HG03342 (cell line): ENCODE data around the gene VEZF1.
A peak's percentile ranks its signal among the peaks of the same experiment; 100 is the strongest.

Experiments used
- ATAC-seq: cut with Tn5 transposase; IDR thresholded peaks from one replicate; pipeline ENCODE4 v1.9.1; 2021; ENCODE audit warnings: mild to moderate bottlenecking, moderate library complexity; ENCODE audit not compliant: unreplicated experiment

Gene VEZF1

DNA sequence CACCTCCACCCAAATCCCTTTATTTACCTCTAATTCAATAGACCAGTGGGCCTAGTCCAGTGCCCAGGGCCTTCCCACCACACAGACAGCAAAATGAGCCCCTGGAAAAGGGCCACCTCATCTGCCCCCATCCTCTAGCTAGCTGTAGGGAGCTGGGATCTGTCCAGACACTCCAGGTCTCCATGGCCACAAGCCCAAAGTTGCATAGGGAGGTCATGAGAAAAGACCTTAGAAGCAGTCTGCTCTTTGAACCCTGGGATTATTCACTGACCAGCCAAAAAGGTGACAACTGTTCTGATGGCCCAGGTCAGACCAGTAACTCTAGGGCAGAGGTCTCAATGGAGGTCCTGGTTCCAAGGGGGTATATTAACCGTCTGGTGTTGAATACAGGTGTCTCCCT is 34.8 kb downstream of the VEZF1 start:
- ATAC-seq = no peak

DNA sequence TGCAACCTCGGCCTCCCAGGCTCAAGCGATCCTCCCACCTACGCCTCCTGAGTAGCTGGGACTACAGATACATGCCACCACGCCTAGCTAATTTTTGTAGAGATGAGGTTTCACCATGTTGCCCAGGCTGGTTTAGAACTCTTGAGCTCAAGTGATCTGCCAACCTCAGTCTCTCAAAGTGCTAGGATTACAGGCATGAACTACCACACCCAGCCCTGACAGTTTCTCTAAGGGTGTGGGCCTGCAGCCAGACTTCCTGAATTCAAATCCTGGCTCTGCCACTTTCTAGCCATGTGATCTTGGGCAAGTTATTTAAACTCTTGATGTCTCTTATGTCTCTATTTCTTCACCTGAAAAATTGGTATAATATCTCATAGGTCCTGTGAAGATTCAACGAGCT is 38.4 kb downstream of the VEZF1 start:
- no peak for ATAC-seq

DNA sequence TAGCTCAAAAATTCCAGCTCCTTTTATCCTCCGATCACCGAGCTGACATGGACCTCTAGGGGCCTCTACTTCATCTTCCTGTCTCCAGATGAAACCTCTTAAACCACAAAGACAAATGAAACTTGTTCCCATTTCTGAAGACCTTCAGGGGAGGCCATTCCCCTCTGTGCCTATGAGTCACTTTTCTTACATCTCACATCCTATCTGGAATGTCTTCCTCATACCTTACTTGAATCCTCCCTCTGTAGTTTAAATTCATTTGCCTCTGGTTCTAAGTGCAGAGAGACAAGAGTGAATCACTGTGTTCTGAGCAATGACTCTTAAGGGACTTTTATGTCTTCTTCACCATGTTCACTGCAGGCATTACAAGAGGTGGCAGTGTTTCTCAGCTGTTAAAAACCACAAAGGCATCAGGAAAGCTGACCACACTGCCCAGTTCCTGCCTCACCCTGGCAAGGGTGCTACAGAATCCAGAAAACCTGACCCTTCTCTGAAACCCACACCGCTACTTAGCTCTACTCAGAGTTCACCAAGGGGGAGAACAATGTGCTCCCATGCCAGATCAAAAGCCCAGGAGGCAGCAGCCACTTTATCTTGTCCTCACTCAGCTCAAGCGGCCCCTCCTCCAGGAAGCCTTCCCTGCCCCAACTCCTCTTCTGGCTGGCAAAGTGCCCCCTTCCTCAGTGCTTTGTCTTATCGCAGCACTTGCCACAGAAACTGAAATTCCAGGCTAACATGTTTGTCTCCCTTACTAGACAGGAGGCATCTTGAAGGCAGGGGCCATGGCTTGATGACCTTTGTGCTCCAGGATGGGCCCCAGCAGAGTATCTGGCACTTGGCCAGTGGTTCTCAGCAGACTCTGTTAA is 39.3 kb downstream of the VEZF1 start:
- no peak for ATAC-seq

DNA sequence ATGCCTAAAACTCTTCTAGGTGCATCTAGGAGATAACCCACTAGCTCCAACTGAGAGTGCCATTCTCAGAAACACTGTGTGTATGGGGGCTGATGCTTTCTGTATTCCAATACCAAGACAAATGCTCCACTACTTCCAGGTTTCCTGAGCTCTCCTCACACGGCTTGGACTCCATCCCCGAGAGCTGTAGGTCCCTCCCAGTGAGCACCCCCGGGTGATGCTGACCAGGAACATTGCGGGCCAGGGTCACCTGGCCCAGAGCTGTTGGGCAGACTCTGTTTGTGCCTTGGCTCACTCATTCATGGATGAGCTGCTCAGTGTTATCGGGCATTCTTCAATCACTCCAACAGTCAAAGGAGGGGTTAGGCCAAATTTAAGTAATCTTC is 39.9 kb downstream of the VEZF1 start:
- no peak for ATAC-seq

DNA sequence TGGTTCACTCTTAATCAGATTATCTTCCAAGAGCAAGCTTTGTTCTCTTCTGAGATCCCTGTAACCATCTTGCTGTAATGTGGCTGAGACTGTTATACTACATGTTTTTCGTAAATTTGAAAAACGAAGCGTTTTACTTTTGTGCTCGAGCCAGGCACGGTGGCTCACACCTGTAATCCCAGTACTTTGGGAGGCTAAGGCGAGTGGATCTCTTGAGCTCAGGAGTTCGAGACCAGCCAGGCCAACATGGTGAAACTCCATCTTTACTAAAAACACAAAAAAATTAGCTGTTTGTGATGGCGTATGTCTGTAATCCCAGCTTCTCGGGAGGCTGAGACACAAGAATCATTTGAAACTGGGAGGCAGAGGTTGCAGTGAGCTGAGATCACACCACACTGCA is 40.7 kb downstream of the VEZF1 start:
- no peak for ATAC-seq

DNA sequence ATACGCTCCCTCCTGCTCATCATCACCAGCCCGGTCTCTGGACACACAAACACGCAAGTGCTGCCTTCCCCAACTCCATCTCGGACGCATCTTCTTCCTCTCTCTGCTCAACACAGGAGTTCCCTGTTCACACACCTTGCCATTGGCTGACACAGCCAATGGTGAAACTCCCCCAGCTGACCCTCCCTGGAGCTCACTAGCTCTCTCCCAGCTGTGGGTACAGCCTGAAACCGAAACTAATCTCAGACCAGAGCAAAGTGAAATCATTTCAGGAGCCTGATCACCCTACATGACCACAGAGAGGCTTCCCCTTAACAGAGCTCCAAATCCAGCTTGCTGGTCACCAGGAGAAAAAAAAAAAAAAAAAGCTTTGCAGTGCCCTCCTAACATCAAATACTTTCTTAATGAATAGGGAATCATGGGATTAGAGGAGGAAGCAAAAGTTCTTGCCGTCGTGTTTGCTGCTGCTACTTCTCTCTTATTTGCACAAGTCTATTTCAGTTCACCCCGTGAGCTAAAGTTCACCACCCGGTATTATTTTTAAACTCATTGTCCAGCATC is 41.2 kb downstream of the VEZF1 start:
- ATAC-seq = peak; percentile 91

DNA sequence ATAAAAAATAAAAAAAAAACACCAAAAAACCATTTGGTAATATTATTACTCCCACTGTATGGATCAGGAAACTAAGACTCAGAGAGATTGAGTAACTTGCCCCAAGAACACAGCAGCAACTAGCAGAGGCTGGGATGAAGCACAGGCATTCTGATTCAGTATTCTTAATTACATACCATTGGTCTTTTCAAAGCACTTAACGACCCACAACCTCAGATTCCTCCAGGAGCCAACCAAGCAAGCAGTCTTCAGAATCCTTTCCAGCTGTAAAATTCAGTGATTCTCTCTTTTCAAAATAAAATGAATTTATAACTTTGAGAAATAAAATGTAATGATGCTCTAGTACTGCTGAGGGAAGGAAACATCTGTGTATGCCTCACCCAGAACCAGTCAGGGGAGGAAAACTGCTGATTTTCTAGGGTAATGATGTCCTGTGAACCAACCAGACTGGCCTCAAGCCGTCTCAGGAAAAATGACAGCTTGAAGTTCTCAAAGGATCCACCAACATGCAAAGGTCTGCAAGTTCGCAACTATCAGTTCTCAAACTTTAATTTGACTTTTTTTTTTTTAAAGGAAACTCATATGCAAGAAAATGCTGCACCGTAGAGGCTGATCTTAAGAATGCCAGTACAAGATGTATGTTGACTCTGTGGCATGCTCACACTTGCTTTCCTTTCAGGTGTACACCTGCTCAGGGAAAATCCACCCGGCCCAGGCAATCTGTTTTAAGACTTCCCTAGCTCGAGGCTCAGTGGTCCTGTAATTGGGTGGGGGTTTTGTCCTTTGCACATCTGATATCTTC is 41.9 kb downstream of the VEZF1 start:
- peak; percentile 11 for ATAC-seq

DNA sequence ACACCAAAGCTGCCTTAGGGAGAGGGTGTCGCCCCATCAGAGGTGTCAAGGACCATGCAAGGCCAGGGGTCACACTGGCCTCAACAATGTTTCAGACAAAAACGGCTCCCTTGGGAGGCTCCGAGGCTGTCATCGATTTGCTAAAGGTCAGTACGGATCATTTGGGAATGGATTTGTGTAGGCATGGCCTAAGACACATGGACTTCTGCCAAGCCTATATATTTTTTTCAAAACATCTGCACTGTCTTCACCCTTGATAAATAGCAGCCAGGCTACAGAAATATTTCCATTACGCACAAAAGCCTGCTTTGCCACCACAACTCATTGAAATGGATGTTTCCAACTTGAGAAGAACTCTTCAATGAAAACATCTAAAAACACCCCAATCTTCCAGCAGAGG is 43.1 kb downstream of the VEZF1 start:
- no peak for ATAC-seq

DNA sequence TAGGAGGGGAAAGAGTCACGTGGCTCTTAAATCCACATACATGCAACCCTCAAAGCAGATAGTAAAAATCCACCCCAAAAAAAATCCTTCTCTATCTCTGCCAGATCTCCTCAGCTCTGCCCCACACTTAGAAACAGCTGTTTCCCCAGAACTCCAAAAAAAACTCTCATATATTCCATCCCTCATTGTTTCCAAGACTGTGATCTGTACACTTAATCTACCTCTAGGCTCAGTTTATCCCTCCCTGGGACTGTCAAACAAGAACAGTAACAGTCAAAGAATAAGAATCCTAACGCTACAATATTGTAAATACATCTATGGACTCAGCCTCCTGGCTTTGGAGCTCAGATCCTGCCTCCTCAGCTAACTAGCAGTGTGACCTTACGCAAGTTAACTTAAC is 44.4 kb downstream of the VEZF1 start:
- no peak for ATAC-seq

DNA sequence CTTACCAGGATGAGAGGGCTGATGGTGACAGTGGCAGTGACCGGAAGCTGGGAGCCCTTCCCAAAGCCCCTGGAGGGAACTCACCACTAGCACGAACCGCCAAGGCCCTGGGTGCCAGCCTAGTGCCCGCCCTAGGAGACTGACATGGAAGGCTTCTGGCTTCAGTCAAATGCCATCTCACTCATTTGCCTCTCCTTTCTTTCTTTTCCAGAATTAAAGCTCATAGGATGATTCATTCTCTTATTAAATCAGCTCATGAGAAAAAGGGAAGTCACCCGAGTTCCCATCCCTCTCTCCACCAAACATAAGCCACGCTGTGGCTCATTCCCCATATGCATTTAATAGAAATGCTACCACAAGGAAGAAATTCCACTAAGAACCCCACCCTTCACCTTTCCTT is 44.9 kb downstream of the VEZF1 start:
- ATAC-seq = no peak

DNA sequence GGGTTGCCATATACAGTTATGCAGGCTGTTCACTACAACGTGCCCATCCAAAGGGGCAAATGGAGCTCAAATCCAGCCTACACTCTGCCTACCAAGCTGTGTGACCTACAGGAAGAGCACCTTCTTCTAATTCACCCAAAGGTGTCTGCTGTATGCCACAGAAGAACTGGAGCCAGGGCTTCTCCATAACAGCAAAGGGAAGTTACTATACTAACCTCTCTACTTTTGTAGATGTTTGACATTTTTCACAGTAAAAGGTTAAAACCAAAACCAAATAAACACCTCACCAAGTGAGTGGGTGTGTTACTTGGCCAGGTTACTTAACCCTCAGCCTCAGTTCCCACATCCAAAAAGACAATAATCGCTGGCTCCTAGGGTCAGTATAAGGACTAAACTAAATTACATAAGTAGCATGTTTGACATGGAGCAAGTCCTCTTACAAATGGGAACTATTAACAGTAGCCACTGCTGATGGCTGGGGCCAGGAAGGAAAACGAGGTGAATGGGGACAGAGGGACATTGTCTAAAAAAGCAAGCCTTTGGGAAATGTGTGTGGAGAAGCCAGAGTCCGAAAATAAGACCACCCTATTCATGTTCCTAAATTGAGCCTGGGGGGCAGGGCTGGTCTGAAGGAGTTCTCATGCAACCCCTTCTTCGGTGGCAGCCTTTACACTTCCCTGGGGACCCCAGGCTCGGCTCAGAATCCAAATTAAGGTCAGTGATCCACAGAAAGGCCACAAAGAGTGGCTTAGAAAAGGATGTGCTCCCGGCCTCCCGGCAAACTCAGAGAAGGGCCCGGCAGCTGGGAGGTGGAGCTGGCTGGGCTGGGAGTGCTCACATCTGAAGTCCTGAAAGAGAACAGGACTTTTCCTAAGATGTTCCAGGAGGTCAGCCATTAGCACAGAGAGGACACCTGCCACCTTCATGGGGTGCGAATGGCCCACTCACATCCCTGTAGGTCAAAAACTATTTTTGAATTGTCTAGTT is 46.4 kb downstream of the VEZF1 start:
- no peak for ATAC-seq

DNA sequence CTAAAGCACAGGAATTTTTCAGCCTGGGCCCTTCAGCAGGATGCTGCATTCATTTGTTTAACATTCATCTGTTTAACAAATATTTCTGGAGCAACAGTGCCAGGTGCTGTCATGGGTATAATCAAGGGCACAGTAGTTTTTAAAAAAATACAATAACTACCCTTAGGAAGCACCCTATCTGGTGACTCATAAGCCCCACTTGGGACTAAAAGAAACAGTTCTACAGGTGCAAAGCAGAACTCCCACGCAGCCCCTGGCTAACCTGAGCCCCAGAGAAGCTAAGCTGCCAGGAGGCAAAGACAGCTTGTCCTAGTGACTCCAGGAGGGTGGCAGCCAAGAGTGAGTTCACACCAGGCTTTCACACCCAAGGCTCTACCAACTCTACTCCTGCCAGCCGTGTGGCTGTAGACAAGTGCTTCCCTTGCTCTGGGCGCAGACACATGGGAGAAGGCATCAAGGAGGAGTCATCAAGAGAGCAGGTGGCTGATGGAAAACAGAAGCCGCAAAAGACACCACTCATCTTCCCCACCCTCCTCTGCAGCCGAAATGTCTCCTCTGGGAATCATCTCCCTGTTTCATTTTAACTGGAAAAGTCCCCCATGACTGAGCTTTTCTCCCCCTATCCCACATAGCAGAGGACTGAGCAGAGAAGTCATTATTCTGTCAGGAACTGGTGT is 47.3 kb downstream of the VEZF1 start:
- no peak for ATAC-seq

DNA sequence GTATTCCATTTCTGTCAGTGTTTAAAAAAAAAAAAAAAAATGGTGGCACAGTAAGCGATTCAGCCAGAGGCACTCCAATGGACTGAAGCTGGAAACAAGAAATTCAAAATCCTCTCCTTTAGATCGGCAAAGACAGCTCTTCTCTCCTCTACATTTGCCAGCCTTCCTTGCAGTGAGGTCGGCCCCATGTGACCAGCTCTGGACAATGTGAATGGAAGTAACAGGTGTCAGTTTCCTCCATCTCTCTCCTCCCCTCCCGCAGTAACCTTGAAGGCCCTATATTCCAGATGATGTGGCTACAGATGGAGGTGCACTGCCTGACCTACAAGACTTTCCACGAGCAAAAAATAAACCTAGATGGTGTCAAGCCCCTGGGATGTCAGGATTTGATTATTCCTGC is 47.8 kb downstream of the VEZF1 start:
- ATAC-seq = no peak

DNA sequence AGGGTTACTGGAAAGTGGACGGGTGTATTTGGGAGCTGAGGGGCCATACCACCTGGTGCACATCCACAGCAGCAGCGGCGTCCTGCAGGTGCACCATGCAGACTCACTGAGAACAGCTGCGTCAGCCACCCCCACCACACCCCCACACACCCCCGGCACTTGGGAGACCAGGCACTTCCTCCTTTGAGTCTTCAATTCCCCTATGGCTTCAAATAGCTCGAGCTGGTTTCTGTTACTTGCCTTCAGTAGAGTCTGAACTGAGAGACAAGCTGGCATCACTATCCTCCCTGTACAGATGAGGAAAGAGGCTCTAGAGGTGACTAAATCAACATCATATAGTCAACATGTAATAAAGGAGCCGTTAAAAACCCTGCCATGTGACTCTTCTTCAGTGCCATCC is 48.3 kb downstream of the VEZF1 start:
- peak; percentile 71 for ATAC-seq

DNA sequence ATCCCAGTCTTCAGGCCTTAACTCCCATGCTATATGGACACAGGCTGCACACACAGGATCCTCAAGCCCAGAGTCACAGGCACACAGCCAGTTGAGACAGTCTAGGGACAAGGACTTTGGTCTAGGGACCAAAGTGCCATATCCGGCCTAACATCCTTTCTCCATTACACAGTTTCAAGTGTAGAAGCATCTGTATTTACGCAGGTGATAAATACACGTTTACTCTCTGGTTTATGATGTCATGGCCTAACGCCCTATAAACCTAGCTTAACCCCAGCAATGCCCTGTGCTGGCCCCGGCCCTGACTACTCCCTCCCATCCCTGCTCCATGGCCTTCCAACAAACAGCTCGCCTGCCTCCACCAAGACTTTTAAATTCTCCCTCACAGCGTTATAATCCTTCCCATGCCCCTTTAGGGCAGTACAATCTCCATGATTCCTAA is 50.0 kb downstream of the VEZF1 start:
- ATAC-seq = no peak

DNA sequence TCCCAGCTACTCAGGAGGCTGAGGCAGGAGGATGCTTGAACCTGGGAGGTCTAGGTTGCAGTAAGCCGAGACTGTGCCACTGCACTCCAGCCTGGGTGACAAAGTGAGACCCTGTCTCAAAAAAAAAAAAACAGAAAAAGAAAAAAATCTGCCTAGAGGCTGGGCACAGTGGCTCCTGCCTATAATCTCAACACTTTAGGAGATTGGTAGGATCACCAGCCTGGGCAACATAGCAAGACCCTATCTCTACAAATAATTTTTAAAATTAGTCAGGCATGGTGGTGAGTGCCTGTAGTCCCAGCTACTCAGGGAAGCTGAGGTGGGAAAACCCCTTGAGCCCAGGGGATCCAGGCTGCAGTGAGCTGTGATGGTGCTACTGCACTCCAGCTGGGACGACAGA is 50.6 kb downstream of the VEZF1 start:
- ATAC-seq = no peak

DNA sequence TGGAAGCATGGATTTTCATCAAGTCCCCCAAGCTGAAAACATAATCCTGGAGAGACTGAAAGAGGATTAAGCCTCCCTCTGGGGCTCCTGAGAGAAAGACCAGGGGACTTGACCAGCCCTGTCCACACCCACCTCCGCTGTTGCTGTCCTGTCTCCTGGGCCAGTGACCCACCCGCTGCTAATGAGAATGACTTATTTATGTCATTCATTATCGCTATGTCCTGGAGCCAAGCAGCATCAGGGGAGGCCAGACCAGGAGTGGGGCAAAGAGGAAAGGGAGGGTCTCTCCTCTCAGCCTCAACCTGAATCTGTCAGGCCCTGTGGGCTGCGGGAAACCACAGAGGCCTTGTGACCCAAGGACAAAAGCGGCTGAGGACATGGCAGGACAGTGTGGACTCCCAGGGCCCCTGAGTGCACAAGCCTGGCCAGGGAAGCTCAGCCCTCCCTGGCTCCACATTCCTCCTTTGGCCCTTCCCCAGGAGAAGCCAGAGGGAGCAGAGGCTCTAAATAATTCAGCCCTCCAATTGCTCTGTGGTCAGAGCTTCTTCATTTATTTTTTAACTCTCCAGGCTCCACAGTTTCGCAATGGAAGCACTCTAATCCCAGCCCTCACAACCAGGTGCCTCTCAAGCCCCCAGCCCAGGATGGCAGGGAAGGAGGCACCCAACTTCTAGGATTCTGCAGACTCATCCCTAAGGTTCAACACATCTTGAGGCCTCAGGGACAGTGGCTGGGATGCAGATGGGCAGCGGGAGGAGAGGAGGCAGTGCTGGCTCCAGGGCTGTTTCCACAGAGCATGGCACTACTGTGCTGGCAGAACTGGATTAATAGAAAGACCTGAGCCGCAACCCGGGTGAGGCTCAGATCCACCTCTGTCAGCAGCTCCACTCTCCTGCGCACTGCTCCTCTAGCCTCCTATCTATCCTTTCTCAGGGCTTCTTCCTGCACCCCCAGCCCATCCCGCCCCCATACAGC is 51.9 kb downstream of the VEZF1 start:
- ATAC-seq = no peak

DNA sequence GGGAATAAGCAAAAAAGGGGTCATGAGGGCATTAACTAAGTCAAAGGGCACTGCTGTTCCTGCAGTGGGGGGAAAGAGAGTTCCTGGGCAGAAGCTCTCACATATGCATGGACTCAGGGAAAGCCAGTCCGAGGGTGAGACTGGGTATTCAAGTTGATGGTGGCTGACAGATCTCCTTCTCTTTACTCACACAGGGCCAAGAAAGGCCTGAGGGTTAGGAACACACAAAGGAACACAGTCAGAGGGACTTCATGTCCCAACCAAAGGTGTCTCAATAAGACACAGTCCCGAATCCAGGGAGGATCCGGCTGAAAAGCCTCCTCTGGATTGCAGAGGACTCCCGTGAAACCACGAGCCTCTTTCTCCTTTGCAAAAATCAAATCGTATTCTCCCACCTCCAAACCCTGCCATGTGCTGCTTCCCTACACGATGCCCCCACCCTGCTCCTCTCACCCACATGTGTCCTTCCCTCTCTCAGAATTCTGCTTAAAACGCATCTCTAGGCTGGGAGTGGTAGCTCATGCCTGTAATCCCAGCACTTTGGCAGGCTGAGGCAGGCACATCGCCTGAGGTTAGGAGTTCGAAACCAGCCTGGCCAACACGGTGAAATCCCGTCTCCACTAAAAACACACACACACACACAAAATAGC is 56.4 kb downstream of the VEZF1 start:
- no peak for ATAC-seq
